ENCODE results near the gene SH2B3. TPM values are rescaled to one million over a fixed set of nuclear protein-coding genes. Genes with fewer than 3 reads are reported as not detected.

SH2B3 gene
- total and polyA plus RNA-seq, 2 donors from 2014 or later: 7.3 to 35.0 TPM

- peaks cover 0 to 40% (median 36%) of the 10 kb centered on the region in 3 donors for H3K4me1 ChIP-seq (ENCODE audit: control insufficient read depth in 2 of 3, insufficient read depth in 2 of 3, low read depth in 1 of 3, low read length in 3 of 3)
- TF ChIP-seq CTCF (IDR thresholded peaks at IDR 0.05; ENCODE audit: borderline replicate concordance, extremely low read depth, insufficient read depth): no peak
- H3K9me3 ChIP-seq (ENCODE audit: control insufficient read depth in 2 of 3, insufficient read depth in 1 of 3, low read length in 3 of 3): no peaks in the 10 kb centered on the region
- no peaks in the 10 kb centered on the region for H3K27me3 ChIP-seq (ENCODE audit: control insufficient read depth, insufficient read depth, low read length)
- DNase-seq (no peak), FAIRE-seq (no peak)
- no peak overlapping the region for H3K27ac ChIP-seq (ENCODE audit: low read depth in 2 of 2, low read length in 2 of 2)
- H3K36me3 ChIP-seq (ENCODE audit: control insufficient read depth in 2 of 3, insufficient read depth in 3 of 3, low read length in 3 of 3): peaks cover 15 to 32% (median 19%) of the 10 kb centered on the region in 3 donors
- no peak overlapping the region for H3K4me3 ChIP-seq (ENCODE audit: low read length in 3 of 3)
- H3K9ac ChIP-seq (ENCODE audit: low read length in 3 of 3): no peak overlapping the region
- intact Hi-C loops (cut with DNase I): no loop called here
Measured at GRCh38 chr12:111448266-111448830, 42.6 kb downstream of the SH2B3 start.

DNA sequence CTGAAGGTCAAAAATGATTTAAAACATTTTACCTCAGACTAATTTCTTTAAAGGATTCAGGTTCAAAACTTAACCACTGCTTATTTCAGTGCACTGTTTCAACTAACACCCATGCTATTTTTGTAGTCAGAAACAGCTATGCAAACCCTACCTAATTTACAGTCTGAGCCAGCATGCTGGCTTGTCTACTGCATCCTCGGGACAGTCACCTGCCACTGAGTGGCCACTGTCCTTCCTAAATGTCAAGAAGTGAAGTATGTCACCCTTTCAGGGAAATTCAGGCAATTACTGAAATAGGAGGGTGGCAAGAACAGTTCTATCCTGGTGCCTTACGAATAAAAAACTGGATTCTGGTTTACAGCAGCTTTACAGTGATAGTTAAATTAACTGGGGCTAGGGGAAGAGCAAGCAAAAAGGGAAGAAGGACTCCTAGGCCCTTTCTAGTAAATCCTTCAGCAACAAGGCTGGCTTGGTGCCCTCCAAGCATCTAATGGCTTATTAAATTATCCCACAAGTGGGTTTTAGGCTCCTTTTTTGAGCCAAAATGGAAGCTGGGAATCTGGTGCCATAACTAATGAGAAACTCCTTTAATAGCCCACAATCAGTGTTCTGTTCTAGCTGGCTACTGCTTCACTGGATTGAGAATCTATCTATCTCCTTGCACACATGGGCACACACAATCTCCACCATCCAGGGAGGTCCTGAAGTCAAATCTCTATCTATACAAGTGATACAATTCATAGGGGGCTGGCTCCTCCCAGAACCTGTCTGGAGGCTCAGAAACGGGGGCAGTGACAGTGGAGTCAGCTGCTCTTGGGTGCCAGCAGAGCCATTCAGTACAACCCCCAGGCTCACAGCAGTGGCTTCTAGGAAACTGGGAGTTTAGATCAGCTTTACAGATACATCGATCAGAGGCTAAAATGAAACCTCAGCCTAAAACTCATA is 43.4 kb downstream of the SH2B3 start:
- Histone ChIP-seq H3K36me3 (ENCODE audit: control insufficient read depth in 2 of 3, insufficient read depth in 3 of 3, low read length in 3 of 3) (peaks cover 15 to 40% (median 27%) of the 10 kb centered on the region in 3 donors), H3K4me1 (ENCODE audit: control insufficient read depth in 2 of 3, insufficient read depth in 2 of 3, low read depth in 1 of 3, low read length in 3 of 3) (peaks cover 0 to 42% (median 34%) of the 10 kb centered on the region in 3 donors), H3K9me3 (ENCODE audit: control insufficient read depth in 2 of 3, insufficient read depth in 1 of 3, low read length in 3 of 3) (no peaks in the 10 kb centered on the region), H3K27ac (ENCODE audit: low read depth in 2 of 2, low read length in 2 of 2) (peak overlapping the region in 1 of 2 donors; percentile 41), H3K9ac (ENCODE audit: low read length in 3 of 3) (no peak overlapping the region), H3K27me3 (ENCODE audit: control insufficient read depth, insufficient read depth, low read length) (no peaks in the 10 kb centered on the region), H3K4me3 (ENCODE audit: low read length in 3 of 3) (no peak overlapping the region)
- intact Hi-C loops (cut with DNase I): no loop called here
- DNase-seq: no peak
- no peak for TF ChIP-seq CTCF (IDR thresholded peaks at IDR 0.05; ENCODE audit: borderline replicate concordance, extremely low read depth, insufficient read depth)
- FAIRE-seq: no peak

- H3K4me3 ChIP-seq (ENCODE audit: low read length in 3 of 3): no peak overlapping the region
- DNase-seq (no peak), FAIRE-seq (no peak)
- intact Hi-C loops (cut with DNase I): loop anchor here (5.0 kb wide), 1 partner anchor 53 kb away; no protein-coding TSS in a partner anchor
- H3K27me3 ChIP-seq (ENCODE audit: control insufficient read depth, insufficient read depth, low read length): no peaks in the 10 kb centered on the region
- H3K9me3 ChIP-seq (ENCODE audit: control insufficient read depth in 2 of 3, insufficient read depth in 1 of 3, low read length in 3 of 3): no peaks in the 10 kb centered on the region
- H3K4me1 ChIP-seq (ENCODE audit: control insufficient read depth in 2 of 3, insufficient read depth in 2 of 3, low read depth in 1 of 3, low read length in 3 of 3): peaks cover 0 to 39% (median 19%) of the 10 kb centered on the region in 3 donors
- peaks cover 15 to 53% (median 40%) of the 10 kb centered on the region in 3 donors for H3K36me3 ChIP-seq (ENCODE audit: control insufficient read depth in 2 of 3, insufficient read depth in 3 of 3, low read length in 3 of 3)
- H3K27ac ChIP-seq (ENCODE audit: low read depth in 2 of 2, low read length in 2 of 2): no peak overlapping the region
- no peak overlapping the region for H3K9ac ChIP-seq (ENCODE audit: low read length in 3 of 3)
- TF ChIP-seq CTCF (IDR thresholded peaks at IDR 0.05; ENCODE audit: borderline replicate concordance, extremely low read depth, insufficient read depth): no peak
Measured at GRCh38 chr12:111450676-111451075, 45.0 kb downstream of the SH2B3 start.
